NCI-H526 treated with DMSO at 0.1 percent for 48 hours (cell line): ENCODE measurements around the gene TAX1BP3.

ENCODE experiments used
- DNase-seq: peaks from one replicate; lab custom pipeline; 2025; lab: John Stamatoyannopoulos, UW

TAX1BP3 gene

DNA sequence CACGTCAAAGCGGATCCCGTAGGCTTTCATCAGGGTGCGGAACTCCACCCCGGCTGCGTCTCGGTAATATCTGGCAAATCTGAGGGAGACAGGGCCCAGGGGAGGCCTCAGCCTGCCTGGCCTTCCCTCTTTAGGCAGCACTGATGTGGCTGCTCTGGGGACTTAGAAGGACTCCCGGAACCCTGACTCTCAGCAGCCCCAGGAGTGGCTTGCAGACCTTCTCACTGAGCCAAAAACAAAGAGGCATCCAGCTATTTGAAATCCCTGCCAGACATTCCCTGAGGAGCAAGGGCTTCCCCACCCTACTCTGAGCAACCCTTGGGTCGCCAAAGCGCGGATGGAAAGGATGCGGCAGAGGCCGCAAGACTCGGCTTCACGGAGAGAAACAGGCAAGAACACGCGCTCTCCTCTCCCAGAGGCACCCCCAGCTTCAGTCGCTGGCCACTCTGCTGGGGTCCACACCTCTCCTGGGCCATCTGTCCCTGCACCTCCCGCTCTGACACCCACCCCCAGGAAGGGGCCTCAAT lies 19.7 kb upstream of the TAX1BP3 start:
- no peak for DNase-seq

DNA sequence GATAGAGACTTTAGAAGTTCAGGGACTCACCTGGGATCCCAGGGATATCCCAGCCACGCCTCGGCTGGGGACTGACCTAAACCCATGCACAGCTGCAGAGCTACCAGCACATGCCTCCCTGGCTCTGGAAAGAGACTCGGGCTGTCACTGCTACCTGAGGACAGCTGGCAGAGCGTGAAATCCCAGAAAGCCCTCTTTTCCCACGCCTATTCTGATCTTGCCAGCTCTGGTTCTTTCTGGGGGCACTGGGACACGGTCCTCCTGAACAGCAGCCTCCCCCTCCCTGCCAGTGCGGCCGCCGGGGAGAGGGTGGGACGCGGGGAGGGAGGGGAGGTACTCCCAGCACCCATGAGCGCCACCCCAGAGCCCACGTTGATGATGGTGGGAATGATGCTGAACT lies 16.8 kb upstream of the TAX1BP3 start:
- no peak for DNase-seq

DNA sequence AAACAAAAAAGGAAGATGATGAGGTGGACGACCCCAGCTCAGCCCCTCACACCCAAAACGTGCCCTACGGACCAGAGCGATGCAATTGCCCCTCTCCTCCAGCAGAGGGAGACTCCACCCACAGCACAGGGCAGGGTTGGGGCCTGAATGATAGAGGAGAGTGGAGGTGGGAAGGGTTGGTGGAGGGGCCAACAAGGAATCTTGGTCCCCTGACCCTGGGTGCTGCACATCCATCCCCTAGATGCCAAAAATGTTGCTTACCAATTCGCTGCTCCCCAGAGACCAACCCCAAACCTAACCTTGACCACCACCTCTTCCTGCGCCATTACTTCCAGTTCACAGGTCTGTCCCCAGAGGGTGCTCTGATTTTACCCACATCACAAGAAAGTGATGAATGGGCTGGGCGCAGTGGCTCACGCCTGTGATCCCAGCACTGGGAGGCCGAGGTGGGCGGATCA lies 14.7 kb upstream of the TAX1BP3 start:
- DNase-seq: no peak

DNA sequence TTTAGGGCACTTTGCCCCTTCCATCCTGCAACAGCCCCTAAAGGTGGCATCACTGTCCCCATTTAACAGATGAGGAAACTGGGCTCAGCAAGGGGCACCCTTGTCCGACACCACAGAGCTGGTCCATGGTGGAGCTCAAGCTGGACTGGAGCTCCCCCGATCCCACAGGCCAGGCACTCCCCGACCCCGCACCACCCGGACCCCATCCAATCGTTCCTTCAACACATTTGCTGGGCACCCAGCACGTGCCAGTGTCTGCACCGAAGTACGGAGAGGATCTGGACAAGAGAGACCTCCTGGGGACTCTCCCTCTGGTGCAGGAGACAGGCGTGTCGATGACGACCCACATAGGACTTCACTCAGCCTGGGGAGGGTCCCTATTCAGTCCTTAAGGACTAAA lies 13.7 kb upstream of the TAX1BP3 start:
- DNase-seq: no peak

DNA sequence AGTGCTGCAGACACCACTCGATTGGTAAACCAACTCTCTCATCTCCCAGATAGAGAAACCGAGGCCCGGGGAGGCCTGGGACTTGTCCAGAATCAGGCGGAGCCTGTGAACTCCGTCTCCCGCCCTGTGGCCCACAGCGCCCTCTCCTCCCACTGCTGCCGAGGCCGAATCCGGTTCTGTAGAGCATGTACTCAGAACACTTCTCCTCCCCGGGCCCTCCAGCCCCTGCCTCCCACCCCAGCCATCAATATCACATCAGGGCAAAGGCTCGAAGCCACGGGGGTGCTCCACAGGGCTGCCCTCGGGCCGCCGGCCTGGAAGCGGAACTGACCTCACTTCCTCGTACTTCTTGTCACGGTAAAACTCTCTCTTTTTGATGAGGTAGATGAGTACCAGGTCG lies 13.2 kb upstream of the TAX1BP3 start:
- DNase-seq: no peak

DNA sequence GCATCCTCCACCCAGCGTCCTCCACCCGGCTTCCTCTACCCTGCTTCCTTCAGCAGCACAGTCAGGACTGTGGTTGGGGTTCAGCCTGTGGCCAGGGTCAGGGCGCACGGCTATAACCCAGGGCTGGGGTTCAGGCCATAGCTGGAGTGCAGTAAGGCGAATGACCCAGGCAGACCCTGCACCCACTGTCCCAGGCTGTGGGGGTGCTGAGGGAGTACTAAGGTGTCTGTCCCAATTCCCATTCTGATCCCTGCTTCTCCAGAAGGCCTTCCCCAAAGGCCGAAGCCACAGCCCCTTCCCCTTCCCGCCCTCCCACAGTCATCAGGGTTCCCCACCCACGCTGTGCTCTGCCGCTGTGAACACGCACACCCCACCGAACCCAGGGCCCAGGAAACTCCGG lies 12.7 kb upstream of the TAX1BP3 start:
- no peak for DNase-seq

DNA sequence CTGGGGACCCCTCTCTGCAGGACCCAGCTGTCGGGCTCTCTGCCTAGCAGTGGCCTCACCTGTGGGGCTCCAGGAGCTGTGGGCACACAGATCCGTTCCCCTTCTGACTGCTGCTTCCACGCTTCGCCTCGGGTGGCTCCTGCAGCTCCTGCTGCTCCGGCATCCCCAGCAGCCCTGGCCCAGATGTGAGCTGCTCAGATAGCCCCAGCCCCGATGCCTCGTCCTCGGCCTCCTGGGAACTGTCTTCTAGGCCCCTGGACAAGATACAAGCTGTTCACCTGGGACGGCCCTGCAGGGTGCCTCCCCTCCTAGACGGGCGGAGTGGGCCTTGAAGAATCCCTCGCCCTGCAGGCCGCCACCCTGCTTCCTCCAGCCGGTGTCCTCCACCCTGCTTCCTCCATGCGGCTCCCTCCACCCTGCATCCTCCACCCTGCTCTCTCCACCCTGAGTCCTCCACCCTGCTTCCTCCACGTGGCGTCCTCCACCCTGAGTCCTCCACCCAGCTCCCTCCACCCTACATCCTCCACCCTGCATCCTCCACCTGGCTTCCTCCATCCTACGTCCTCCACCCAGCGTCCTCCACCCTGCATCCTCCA lies 11.3 kb upstream of the TAX1BP3 start:
- no peak for DNase-seq

DNA sequence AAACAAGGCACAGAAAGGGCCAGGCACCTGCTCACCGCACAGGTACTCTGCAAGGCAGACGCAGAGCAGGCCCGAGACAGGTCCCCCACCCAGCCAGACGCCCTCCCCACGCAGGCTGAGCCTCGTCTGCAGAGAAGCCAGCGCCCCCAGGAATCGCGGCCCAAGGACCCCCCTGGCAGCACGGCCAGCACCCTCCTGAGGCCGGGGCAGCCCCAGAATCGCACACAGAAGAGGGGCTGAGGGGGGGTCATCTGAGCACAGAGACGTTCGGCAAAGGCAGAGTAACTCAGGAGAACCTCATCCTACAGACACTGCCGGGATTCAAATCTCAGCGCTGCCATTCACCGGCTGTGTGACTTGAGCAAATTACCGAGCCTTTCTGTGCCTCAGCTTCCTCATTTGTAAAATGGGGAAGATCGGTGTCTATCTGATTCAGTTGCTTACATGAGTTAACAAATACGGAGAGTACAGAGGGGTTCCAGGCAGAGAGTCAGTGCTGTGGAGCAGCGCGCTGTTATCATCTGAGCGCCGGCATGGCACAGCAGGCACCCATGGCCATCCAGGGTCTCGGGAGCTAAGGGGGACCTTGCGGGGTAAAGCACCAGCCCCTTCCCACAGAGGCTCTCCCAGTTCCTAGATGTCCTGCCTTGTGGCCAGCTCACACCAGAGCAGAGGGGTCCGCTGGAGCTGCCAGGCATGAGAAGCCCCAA lies 10.6 kb upstream of the TAX1BP3 start:
- DNase-seq: no peak

DNA sequence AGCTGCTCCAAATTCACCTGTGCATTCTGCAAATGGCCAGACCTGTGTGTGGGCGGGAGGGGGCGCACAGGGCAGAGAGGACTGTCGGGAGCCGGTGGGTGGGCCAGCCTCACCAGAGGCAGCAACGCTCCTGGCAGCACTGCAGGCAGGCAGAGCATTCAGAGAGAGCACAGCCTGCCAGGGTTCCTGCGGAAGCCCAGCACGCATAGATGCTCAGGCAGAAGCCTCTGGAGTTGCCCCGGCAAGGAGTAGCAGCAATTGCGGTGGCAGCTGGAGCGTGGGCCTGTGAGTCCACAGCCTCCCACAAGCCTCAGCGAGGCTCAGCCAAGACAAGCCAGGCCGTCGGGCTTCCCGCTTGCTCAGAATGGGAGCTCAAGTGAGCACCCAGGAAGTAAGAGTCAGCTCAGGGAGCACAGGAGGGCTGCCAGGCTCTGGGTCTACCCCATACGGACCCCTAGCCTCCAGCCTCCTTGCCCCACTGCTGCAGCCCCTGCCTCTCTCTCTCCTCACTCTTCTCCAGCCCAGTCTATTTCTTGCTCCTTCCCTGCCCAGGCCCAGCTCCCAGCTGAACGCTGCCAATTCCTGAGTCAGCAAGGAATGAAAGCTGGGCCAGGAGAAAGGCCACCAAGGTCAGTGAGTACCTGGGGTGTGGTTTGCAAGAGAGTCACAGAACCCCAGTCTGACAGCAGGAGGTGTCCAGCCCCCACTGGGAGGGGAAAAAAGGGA lies 9.9 kb upstream of the TAX1BP3 start:
- DNase-seq: no peak

DNA sequence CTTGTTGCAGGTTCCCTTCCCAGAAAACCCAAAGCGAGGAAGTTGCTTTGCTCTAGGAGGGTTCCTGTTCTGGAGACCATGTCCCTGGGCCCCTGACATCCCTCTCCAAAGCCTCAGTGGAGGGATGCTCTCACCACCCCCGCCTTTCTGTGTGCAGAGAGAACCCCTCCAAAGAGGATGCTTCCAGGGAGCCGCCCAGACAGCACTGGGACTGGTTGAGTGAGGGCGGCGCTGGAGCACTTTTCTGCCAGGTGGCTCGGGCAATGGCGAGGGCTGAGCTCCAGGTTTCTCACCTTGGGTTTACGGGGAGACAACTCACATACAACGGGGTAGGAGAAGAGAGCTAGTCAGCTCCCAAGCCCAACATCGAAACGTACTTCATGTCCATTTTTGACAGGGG lies 7.5 kb upstream of the TAX1BP3 start:
- DNase-seq: no peak

DNA sequence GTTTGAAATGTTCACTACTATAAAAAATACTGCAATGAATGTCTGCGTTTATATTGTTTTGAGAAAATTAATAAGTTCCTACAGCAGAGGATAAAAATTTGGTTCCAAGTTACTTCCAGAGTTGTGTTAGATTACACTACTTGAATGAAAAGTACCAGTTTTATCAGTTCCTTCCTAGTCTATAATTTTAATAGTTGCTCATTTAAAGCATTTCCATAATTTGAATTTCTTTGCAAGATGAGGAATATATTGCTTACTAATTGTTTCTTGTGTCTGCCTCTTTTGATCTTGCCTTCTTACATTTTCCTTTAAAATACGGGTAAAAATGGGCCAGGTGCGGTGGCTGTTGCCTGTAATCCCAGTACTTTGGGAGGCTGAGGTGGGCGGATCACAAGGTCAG lies 4.2 kb upstream of the TAX1BP3 start:
- DNase-seq: no peak

DNA sequence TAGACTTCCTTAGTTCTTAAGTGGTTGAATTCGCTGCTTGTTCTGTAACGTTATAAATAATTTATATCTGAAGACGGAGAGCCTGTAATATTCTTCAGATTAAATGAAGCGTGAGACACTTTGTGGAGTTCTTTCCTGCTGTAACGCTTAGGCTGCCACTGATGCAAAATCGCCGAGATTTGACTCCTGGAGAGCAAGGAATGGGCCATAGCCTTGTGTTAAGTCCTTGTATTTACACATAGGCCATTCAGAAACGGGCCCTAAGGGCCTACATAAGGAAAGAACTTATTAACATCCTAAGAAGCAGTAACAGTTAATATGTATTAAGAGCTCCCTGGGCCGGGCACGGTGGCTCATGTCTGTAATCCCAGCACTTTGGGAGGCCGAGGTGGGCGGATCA lies 1.2 kb upstream of the TAX1BP3 start:
- no peak for DNase-seq

DNA sequence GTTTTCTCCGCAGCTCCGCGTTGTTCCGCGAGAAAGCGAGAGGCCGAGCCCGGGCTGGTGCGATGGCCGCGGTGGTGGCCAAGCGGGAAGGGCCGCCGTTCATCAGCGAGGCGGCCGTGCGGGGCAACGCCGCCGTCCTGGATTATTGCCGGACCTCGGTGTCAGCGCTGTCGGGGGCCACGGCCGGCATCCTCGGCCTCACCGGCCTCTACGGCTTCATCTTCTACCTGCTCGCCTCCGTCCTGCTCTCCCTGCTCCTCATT lies 638 bp upstream of the TAX1BP3 start:
- DNase-seq: no peak

DNA sequence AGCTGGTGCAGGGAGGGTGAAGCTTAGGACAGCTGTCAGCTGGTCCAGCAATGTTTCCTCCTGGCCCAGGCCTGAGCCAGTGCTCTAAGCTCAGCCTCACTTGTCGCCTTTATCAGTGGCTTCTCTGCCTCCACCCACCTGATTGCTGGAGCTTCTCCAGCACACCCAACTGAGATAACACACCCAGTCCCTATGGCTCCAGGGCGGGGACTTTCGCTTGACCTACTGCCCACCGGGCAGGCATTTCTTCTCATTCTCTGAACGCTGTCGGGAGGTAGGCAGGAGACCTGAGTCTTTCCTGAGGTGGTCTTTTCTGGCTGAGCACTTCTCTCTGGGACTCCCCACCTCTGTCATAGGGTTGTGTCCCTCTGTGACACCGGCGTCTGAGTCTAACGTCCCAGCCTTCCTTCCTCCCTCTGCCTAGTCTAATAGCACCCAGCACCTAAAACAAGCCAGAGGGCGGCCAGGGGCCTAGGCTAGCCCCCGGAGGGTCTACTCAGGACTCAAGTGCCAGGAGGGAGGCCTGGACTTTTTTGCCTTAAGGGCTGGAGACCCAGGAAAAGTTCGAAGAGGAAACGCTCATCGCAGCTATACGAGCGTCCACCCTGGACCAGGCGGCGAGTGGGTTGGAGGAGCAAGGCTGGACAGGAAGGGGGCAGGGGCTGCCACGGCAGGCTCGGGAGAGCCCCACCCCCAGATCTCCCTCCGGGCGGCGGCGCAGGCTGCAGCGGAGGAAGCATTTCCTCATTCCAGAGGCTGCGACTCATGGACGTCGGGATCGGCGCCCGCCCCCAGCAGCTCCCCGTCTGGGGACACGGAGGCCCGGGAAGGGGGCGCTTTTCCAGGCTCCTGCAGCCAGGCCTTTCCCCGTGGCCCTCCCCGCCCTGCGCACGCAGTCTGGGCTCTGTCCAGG lies 756 bp downstream of the TAX1BP3 start:
- DNase-seq: no peak

DNA sequence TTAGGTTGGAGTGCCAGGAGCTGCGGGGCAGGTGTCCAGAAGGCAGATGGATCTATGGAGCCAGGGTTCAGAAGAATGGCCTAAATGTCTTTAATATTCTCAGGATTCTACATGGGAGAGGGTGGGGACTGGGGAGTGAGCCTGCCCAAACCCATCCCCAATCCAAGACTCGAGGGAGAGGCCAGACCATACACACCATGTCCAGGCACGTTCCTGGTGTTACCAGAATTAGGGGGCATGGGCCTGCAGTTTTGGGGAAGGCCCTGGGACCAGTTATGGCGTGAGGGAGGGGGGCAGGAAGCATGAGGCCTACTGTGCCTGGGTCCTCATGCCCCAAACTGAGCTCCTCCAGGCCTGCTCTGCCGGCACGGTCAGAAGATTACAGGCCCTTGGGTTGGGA lies 1.9 kb downstream of the TAX1BP3 start:
- DNase-seq: no peak

DNA sequence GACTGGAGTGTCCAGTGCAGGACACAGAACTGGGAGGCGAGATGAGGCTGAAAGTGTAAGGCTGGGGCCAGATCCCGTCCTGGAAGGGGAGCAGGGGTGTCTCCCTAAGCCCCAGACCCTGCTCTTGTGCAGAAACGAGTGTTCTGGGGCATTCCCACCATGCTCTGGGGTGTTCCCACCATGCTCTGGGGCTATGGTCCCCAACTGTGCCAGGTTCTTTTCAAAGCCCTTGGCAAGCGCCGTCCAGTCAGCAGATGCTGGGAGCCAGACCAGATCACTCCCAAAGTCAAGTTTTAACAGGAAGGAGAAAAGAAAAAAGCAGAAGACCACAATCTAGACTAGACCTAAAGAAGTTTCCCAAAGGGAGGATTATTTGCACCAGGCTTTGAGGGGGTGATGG lies 2.5 kb downstream of the TAX1BP3 start:
- DNase-seq: no peak

DNA sequence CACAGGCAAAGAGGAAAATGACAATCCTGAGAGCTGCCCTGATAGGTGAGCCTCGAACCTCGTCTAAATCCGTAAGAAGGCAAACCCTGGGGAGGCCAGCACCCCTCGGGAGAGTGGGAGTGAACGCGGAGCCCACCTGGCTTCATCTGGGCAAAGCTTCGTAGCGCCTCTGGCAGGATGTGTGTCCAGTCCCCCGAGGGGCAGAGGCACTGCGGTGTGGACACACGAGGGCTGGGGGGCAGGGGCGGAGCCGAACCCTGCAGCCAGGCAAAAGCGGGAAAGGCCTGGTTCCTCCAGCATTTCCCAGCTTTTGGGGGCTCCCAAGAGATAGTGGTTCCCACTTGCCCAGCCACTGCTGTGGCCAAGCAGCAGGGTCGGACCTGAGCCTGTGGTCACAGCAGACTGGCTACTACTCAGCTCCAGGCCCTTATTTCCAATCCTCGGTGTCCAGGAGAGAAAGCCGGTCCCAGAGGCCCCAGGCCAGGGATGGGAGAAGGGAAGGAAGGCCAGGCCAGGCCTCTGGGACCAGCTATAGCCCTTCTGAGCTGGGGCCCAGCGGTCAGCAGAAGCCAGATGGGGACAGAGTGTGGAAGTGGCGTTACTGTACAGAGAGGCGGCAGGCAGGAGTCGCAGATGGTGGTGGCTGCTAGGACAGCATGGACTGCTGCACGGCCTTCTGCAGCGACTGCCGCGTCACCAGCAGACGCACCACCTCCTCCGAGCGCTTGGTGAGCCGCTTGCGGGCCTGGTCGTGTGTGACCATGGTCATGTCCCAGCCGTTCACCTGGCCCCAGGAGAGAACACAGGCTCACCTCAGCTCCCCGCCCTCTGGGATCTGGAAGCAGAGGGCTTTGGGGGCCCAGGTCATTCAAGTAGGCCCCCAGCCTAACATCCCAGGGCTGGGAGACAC lies 5.0 kb downstream of the TAX1BP3 start:
- no peak for DNase-seq

DNA sequence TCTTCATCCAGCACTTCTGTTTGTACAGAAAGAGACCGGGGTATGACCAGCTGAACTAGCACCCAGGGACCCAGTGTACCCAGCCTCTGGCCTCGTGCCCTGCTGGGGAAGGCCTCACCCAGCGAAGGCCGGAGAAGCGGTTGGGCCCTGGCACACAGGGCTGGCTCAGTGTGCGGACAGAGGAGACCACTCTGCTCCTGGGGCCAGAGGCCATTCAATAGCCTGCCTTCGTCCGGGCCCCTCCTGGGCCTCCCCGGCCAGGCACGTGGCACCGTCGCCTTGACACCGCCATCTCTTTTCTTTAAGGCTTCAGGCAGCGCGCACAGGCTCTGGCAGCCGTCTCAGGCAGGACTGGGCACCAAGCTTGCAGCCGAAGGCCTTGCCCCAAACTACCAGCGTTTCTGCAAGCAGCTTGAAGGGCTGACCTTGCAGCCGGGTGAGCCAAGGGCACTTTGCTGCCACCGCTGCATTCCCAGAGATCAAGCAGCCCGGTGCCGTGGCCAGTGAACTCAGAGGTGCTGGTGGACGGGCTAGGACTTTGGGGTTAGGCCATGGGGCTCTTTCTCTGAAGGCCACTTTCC lies 8.0 kb downstream of the TAX1BP3 start:
- DNase-seq: no peak

DNA sequence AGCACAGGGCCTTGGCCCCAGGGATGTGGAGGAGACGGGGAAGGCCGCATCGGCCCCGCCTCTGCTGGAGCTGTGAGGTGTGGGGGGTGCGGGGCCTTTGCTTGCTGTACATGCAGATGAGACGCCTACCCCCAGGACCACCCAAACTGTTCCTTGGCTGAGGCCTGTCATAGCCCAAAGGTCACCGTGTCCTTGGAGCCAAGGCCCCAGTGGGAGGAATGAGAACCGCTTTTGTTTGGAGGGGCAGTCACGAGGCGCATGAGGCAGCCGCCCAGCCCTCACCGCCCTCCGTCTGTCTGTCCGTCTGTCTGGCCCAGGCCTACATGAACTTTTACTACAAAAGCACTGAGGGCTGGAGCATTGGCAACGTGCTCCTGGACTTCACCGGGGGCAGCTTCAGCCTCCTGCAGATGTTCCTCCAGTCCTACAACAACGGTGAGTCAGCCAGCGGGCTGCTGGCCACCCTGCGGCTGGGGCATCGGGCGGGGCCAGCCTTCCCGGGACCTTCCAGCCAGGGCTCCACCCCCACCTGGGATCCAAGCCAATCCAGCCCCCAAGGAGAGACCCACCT lies 8.8 kb downstream of the TAX1BP3 start:
- no peak for DNase-seq

DNA sequence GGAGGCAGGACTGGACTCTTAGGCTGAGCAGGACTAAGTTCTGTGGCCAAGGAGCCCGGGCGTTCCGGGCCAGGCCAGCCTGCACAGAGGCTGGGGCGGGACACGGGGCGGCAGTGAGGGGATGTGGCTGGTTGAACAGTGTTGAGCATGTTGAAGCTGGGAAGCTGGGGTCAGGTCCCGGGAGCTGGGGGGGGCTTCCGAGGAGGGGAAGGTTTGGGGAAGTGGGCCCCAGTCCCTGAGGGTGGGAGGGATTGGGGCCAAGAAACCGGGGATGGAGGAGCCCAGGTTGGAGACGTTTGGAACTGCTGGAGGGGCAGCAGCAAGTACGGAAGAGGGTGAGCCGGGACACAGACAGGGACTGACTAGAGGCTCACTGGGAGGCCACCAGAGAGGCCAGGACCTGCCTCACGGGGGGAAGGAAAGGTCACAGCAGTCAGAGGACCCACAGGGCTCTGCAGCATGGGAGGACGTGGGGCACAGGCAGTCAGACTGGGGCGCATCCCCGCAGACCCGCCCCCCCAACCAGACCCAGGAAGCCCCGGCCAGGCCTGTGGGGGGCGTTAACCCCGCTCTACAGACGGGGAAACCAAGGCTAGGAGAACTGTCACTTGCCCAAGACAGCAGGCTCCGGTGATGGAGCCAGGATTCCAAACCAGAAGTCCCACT lies 9.5 kb downstream of the TAX1BP3 start:
- DNase-seq: no peak
